ENCODE measurements around the gene KNCN.

Gene KNCN

GRCh38 chr1:46568461-46568891 lies 17.0 kb upstream of the KNCN start:
- DNase-seq (ENCODE audit: low read depth): no peak

- no peak for DNase-seq (ENCODE audit: low read depth)
Observed at GRCh38 chr1:46563341-46563740, 11.9 kb upstream of the KNCN start.

- no peak for DNase-seq (ENCODE audit: low read depth)
Observed at GRCh38 chr1:46562498-46562897, 11.1 kb upstream of the KNCN start.

GRCh38 chr1:46558966-46559365 lies 7.5 kb upstream of the KNCN start:
- DNase-seq (ENCODE audit: low read depth): no peak

- no peak for DNase-seq (ENCODE audit: low read depth)
Observed at GRCh38 chr1:46558141-46558963, 6.9 kb upstream of the KNCN start.

- DNase-seq (ENCODE audit: low read depth): no peak
Observed at GRCh38 chr1:46557403-46557802, 6.0 kb upstream of the KNCN start.

GRCh38 chr1:46556822-46557221 lies 5.4 kb upstream of the KNCN start:
- peak; percentile 34 for DNase-seq (ENCODE audit: low read depth)

- DNase-seq (ENCODE audit: low read depth): no peak
Observed at GRCh38 chr1:46555826-46556619, 4.6 kb upstream of the KNCN start.

GRCh38 chr1:46554597-46555381 lies 3.3 kb upstream of the KNCN start:
- DNase-seq (ENCODE audit: low read depth): no peak

GRCh38 chr1:46554236-46554596 lies 2.8 kb upstream of the KNCN start:
- DNase-seq (ENCODE audit: low read depth): no peak

- DNase-seq (ENCODE audit: low read depth): no peak
Observed at GRCh38 chr1:46553506-46553905, 2.1 kb upstream of the KNCN start.

GRCh38 chr1:46552357-46553237 lies 1.1 kb upstream of the KNCN start:
- DNase-seq (ENCODE audit: low read depth): no peak

- DNase-seq (ENCODE audit: low read depth): no peak
Observed at GRCh38 chr1:46550751-46551231, 656 bp downstream of the KNCN start.

GRCh38 chr1:46549697-46550681 lies 1.5 kb downstream of the KNCN start:
- DNase-seq (ENCODE audit: low read depth): peak; percentile 36

- DNase-seq (ENCODE audit: low read depth): no peak
Observed at GRCh38 chr1:46547481-46548383, 3.7 kb downstream of the KNCN start.

- DNase-seq (ENCODE audit: low read depth): no peak
Observed at GRCh38 chr1:46546210-46546609, 5.2 kb downstream of the KNCN start.

GRCh38 chr1:46545784-46546183 lies 5.7 kb downstream of the KNCN start:
- DNase-seq (ENCODE audit: low read depth): no peak

GRCh38 chr1:46544561-46545240 lies 6.7 kb downstream of the KNCN start:
- DNase-seq (ENCODE audit: low read depth): no peak
